ENCODE data around the gene PPM1H.

GRCh38 chr12:62776997-62777396 is 158.0 kb downstream of the PPM1H start:
- TF ChIP-seq CTCF (IDR thresholded peaks at IDR 0.05; ENCODE audit: low read depth, low read length) (no peak), EZH2phosphoT487 (IDR thresholded peaks at IDR 0.05; ENCODE audit: low read depth) (no peak)

Measured in OCI-LY3 (cell line).